Measurements from ENCODE around the gene ZC3H18.

ZC3H18 gene

GRCh38 chr16:88569985-88570690, at the start of gene ZC3H18:
ZC3H18 (plus strand) TSS chr16:88570403; CDS start chr16:88577124, 6,721 bp downstream.
- peak; percentile 79 for FAIRE-seq
- peak; percentile 100 for DNase-seq (ENCODE audit: low spot score)

- peak; percentile 58 for FAIRE-seq
- DNase-seq (ENCODE audit: low spot score), result no peak
These were observed 48.5 kb upstream of the ZC3H18 start for GRCh38 chr16:88521674-88522073.

- FAIRE-seq (no peak), DNase-seq (ENCODE audit: low spot score) (no peak)
These were observed 47.8 kb upstream of the ZC3H18 start for GRCh38 chr16:88522276-88522949.

- no peak for DNase-seq (ENCODE audit: low spot score)
- no peak for FAIRE-seq
These were observed 46.7 kb upstream of the ZC3H18 start for GRCh38 chr16:88523309-88524161.

- FAIRE-seq (no peak), DNase-seq (ENCODE audit: low spot score) (no peak)
These were observed 45.8 kb upstream of the ZC3H18 start for GRCh38 chr16:88524274-88524972.

GRCh38 chr16:88524973-88525662, 45.1 kb upstream of the ZC3H18 start:
- DNase-seq (ENCODE audit: low spot score) (no peak), FAIRE-seq (no peak)

GRCh38 chr16:88525663-88525990, 44.6 kb upstream of the ZC3H18 start:
- FAIRE-seq (no peak), DNase-seq (ENCODE audit: low spot score) (no peak)

GRCh38 chr16:88526008-88526905, 43.9 kb upstream of the ZC3H18 start:
- FAIRE-seq, result no peak

GRCh38 chr16:88526906-88527185, 43.4 kb upstream of the ZC3H18 start:
- DNase-seq (ENCODE audit: low spot score) (no peak), FAIRE-seq (no peak)

More at GRCh38 chr16:88526008-88526905, 43.9 kb upstream of the ZC3H18 start:
- DNase-seq (ENCODE audit: low spot score), result no peak

GRCh38 chr16:88527186-88527936, 42.8 kb upstream of the ZC3H18 start:
- FAIRE-seq (no peak), DNase-seq (ENCODE audit: low spot score) (peak; percentile 61)

GRCh38 chr16:88527937-88528743, 42.1 kb upstream of the ZC3H18 start:
- no peak for FAIRE-seq
- no peak for DNase-seq (ENCODE audit: low spot score)

- FAIRE-seq (no peak), DNase-seq (ENCODE audit: low spot score) (no peak)
These were observed 41.3 kb upstream of the ZC3H18 start for GRCh38 chr16:88528902-88529318.

- FAIRE-seq (no peak), DNase-seq (ENCODE audit: low spot score) (no peak)
These were observed 40.6 kb upstream of the ZC3H18 start for GRCh38 chr16:88529596-88529995.

- DNase-seq (ENCODE audit: low spot score), result no peak
- no peak for FAIRE-seq
These were observed 39.9 kb upstream of the ZC3H18 start for GRCh38 chr16:88530051-88530857.

- FAIRE-seq (no peak), DNase-seq (ENCODE audit: low spot score) (no peak)
These were observed 39.4 kb upstream of the ZC3H18 start for GRCh38 chr16:88530858-88531203.

- DNase-seq (ENCODE audit: low spot score) (no peak), FAIRE-seq (no peak)
These were observed 38.9 kb upstream of the ZC3H18 start for GRCh38 chr16:88531346-88531745.

GRCh38 chr16:88531931-88532433, 38.2 kb upstream of the ZC3H18 start:
- DNase-seq (ENCODE audit: low spot score), result no peak
- no peak for FAIRE-seq

All from urothelium cell line (cell line).